MCF 10A (cell line): ENCODE measurements around the gene CDK13. TPM values are rescaled to one million over a fixed set of nuclear protein-coding genes. Genes with fewer than 3 reads are reported as not detected.
A peak's percentile ranks its signal among the peaks of the same experiment; 100 is the strongest.

Source experiments
- BruUV-seq: library from RNA; stranded (reverse); fragments of 400-500 nt; replicated peaks from 2 replicates; lab custom pipeline; 2021; lab: Mats Ljungman, UMichigan
- CTCF ChIA-PET: fragments of 300-600 bp; sonication (Branson Sonifier 250); formaldehyde crosslinking; extraction: SDS; loops from one replicate; lab custom pipeline; 2021; ENCODE audit warnings: antibody characterized with exemption, inconsistent platforms; lab: Yijun Ruan, JAX
- POLR2A ChIA-PET: fragments of 300-600, 350-650 bp; sonication (Branson Sonifier 250); formaldehyde crosslinking; extraction: SDS; loops from one replicate; lab custom pipeline; 2020; ENCODE audit warnings: antibody characterized with exemption, inconsistent platforms; lab: Yijun Ruan, JAX
- DNase-seq: peaks from one replicate; pipeline ENCODE4 v3.0.0-alpha.2; 2018; ENCODE audit not compliant: unreplicated experiment
- H3K27ac Mint-ChIP-seq: one replicate; pipeline ENCODE4 v1.8.0; 2022; ENCODE audit warnings: mild to moderate bottlenecking, low read depth, mixed read lengths; ENCODE audit not compliant: unreplicated experiment
- H3K27me3 Mint-ChIP-seq: one replicate; pipeline ENCODE4 v1.8.0; 2022; ENCODE audit warnings: mixed read lengths; ENCODE audit not compliant: insufficient read depth, unreplicated experiment
- H3K36me3 Mint-ChIP-seq: one replicate; pipeline ENCODE4 v1.8.0; 2022; ENCODE audit warnings: mild to moderate bottlenecking, moderate library complexity, mixed read lengths; ENCODE audit not compliant: insufficient read depth, unreplicated experiment
- H3K4me1 Mint-ChIP-seq: one replicate; pipeline ENCODE4 v1.8.0; 2022; ENCODE audit warnings: mixed read lengths; ENCODE audit not compliant: insufficient read depth, unreplicated experiment
- H3K4me3 Mint-ChIP-seq: one replicate; pipeline ENCODE4 v1.8.0; 2022; ENCODE audit warnings: mild to moderate bottlenecking, moderate library complexity, mixed read lengths; ENCODE audit not compliant: unreplicated experiment
- H3K9me3 Mint-ChIP-seq: one replicate; pipeline ENCODE4 v1.8.0; 2022; ENCODE audit warnings: mixed read lengths; ENCODE audit not compliant: unreplicated experiment
- intact Hi-C: fragments of 100-400 bp; cut with micrococcal nuclease; formaldehyde crosslinking; loops from 2 replicates; pipeline ENCODE4 v1.14.1; 2022
- total RNA-seq: library from RNA; stranded (reverse); gene quantifications from 2 replicates; pipeline ENCODE4 v1.2.3, GENCODE V29; 2022
- TF ChIP-seq, protein P1 (sequence below): fragments of 200-600 bp; IDR thresholded peaks from one replicate; pipeline ENCODE4 v1.8.0; 2022; ENCODE audit warnings: antibody characterized with exemption, mild to moderate bottlenecking; ENCODE audit not compliant: unreplicated experiment

Gene CDK13
- total RNA-seq, 1 experiment from 2014 or later, result 50.2 TPM

DNA sequence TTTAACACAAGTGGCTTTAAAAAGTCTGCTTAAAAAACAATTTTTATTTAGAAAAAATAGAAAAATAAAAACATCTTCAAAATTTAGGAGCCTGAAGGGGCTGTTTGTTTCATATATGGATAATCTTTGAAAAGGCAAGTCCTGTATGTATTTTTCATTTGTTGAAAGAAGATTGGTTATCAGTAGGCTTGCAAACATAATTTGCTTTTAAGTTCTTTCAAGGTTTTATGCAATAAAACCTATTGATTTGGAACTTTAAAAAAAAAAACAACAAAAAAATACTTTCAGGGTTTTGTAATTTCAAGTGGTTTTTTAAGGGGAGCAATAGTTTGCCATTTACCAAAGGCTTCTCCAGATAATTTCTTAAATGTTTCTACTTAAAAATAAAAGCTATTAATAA lies 148.8 kb downstream of the CDK13 start:
- POLR2A ChIA-PET, result no interaction called here
- no peak overlapping the region for H3K4me3 Mint-ChIP-seq
- no peaks in the 10 kb centered on the region for H3K27me3 Mint-ChIP-seq
- BruUV-seq, result no TSS peak
- intact Hi-C loops, result no loop called here
- CTCF ChIA-PET, result interaction anchor here (0.7 to 1.0 kb wide), 3 partner anchors 37 to 1220 kb away, joined by 3 to 5 read pairs (median 3); no protein-coding TSS in a partner anchor
- TF ChIP-seq, protein P1, sequence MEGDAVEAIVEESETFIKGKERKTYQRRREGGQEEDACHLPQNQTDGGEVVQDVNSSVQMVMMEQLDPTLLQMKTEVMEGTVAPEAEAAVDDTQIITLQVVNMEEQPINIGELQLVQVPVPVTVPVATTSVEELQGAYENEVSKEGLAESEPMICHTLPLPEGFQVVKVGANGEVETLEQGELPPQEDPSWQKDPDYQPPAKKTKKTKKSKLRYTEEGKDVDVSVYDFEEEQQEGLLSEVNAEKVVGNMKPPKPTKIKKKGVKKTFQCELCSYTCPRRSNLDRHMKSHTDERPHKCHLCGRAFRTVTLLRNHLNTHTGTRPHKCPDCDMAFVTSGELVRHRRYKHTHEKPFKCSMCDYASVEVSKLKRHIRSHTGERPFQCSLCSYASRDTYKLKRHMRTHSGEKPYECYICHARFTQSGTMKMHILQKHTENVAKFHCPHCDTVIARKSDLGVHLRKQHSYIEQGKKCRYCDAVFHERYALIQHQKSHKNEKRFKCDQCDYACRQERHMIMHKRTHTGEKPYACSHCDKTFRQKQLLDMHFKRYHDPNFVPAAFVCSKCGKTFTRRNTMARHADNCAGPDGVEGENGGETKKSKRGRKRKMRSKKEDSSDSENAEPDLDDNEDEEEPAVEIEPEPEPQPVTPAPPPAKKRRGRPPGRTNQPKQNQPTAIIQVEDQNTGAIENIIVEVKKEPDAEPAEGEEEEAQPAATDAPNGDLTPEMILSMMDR, result no peak
- peaks cover 49% of the 10 kb centered on the region for H3K36me3 Mint-ChIP-seq
- H3K9me3 Mint-ChIP-seq, result no peaks in the 10 kb centered on the region
- no peak for DNase-seq
- no peaks in the 10 kb centered on the region for H3K4me1 Mint-ChIP-seq
- no peak overlapping the region for H3K27ac Mint-ChIP-seq

DNA sequence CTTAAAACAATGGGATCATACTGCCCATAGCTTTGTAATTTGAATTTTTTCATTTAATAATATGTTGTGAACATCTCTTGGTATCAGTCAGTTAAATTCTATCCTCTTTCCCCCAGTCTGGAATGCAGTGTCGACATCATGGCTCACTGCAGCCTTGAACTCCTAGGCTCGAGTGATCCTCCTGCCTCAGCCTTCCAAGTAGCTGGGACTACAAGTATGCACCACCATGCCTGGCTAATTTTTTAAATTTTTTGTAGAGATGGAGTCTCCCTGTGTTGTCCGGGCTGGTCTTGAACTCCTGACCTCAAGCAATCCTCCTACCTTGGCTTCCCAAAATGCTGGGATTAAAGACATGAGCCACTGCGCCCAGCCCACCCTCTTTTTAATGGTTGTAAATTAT lies 149.8 kb downstream of the CDK13 start:
- intact Hi-C loops, result no loop called here
- TF ChIP-seq, protein P1, result no peak
- no TSS peak for BruUV-seq
- Mint-ChIP-seq H3K27me3 (no peaks in the 10 kb centered on the region), H3K27ac (no peak overlapping the region), H3K4me3 (no peak overlapping the region), H3K9me3 (no peaks in the 10 kb centered on the region), H3K4me1 (no peaks in the 10 kb centered on the region), H3K36me3 (peaks cover 38% of the 10 kb centered on the region)
- ChIA-PET CTCF (interaction anchor here (1.0 kb wide), 1 partner anchor 36 kb away, joined by 3 read pairs; no protein-coding TSS in a partner anchor), POLR2A (interaction anchor here (1.0 to 1.2 kb wide), 2 partner anchors 11 to 13 kb away, joined by 3 read pairs; no protein-coding TSS in a partner anchor)
- no peak for DNase-seq

DNA sequence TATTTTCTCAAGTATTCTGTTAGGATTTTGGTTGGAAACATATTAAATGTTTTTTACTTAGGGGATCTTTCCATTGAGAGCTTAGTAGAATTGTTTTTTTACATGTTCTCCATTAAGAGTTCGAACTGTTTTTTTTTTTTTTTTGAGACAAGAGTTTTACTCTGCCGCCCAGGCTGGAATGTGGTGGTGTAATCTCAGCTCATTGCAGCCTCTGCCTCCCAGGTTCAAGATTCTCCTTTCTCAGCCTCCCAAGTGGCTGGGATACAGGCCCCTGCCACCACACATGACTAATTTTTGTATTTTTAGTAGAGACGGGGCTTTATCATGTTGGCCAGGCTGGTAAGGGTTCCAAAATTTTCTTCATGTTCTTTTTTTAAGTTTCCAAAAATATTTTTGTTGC lies 151.1 kb downstream of the CDK13 start:
- H3K27me3 Mint-ChIP-seq, result no peaks in the 10 kb centered on the region
- H3K4me1 Mint-ChIP-seq, result no peaks in the 10 kb centered on the region
- TF ChIP-seq, protein P1, result no peak
- H3K36me3 Mint-ChIP-seq, result peaks cover 25% of the 10 kb centered on the region
- no peak overlapping the region for H3K4me3 Mint-ChIP-seq
- ChIA-PET CTCF (interaction anchor here (0.7 kb wide), 1 partner anchor 522 kb away, joined by 3 read pairs; no protein-coding TSS in a partner anchor), POLR2A (interaction anchor here (0.9 to 1.2 kb wide), 2 partner anchors 12 to 56 kb away, joined by 3 read pairs; no protein-coding TSS in a partner anchor)
- no TSS peak for BruUV-seq
- intact Hi-C loops, result no loop called here
- DNase-seq, result no peak
- H3K27ac Mint-ChIP-seq, result no peak overlapping the region
- H3K9me3 Mint-ChIP-seq, result no peaks in the 10 kb centered on the region

DNA sequence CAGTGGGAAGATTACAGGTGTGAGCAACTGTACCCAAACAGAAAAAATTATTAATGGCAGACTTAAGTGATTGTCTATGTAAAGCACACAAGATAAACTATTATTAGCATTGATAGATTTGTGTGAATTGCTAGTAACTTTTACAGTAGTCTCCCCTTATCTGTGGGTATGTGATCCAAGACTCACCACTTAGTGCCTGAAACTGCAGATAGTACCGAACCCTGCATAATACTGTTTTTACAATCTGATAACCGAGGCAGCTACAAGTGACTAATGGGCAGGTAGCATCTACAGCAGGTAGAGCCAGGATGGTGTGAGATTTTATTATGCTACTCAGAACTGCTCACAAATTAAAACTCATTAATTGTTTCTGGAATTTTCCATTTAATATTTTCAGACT lies 152.8 kb downstream of the CDK13 start:
- no peak for DNase-seq
- peaks cover 13% of the 10 kb centered on the region for H3K36me3 Mint-ChIP-seq
- intact Hi-C loops, result no loop called here
- POLR2A ChIA-PET, result interaction anchor here (0.6 to 1.1 kb wide), 3 partner anchors 9 to 247 kb away, joined by 3 to 5 read pairs (median 4); partner anchors contain the start of gene MPLKIP
- BruUV-seq, result no TSS peak
- H3K4me1 Mint-ChIP-seq, result no peaks in the 10 kb centered on the region
- no peak overlapping the region for H3K4me3 Mint-ChIP-seq
- H3K27me3 Mint-ChIP-seq, result no peaks in the 10 kb centered on the region
- TF ChIP-seq, protein P1, result no peak
- H3K9me3 Mint-ChIP-seq, result no peaks in the 10 kb centered on the region
- CTCF ChIA-PET, result interaction anchor here (0.8 to 1.1 kb wide), 3 partner anchors 10 to 13 kb away, joined by 3 to 4 read pairs (median 4); no protein-coding TSS in a partner anchor
- peak overlapping the region; percentile 39 for H3K27ac Mint-ChIP-seq
